GM12878 (cell line): ENCODE results near the gene CFAP57. TPM values are rescaled to one million over a fixed set of nuclear protein-coding genes. Genes with fewer than 3 reads are reported as not detected.

ENCODE experiments used
- ATAC-seq: fragments of 200-7000 bp; cut with Tn5 transposase; 3 replicates; pipeline ENCODE4 v1.9.1; 2020; ENCODE audit warnings: mild to moderate bottlenecking, moderate library complexity
- BruUV-seq: library from RNA; stranded (reverse); fragments of 400-500 nt; replicated peaks from 2 replicates; lab custom pipeline; 2021; lab: Mats Ljungman, UMichigan
- CTCF ChIA-PET: fragments of 300-600 bp; sonication (Branson Sonifier 250); formaldehyde crosslinking; extraction: SDS; loops from one replicate; lab custom pipeline; 2021; ENCODE audit warnings: inconsistent platforms; lab: Yijun Ruan, JAX
- POLR2A ChIA-PET: fragments of 350-600 bp; formaldehyde crosslinking; extraction: SDS; loops from one replicate; lab custom pipeline; 2021; ENCODE audit warnings: inconsistent platforms; lab: Charles Lee
- RAD21 ChIA-PET: fragments of 300-600 bp; sonication (Branson Sonifier 250); formaldehyde crosslinking; loops from one replicate; lab custom pipeline; 2023; ENCODE audit warnings: antibody characterized with exemption; ENCODE audit not compliant: unreplicated experiment; lab: Charles Lee
- SMC1A ChIA-PET: fragments of 300-600 bp; sonication (Branson Sonifier 250); formaldehyde crosslinking; loops from one replicate; lab custom pipeline; 2023; ENCODE audit not compliant: unreplicated experiment, uncharacterized antibody; lab: Charles Lee
- DNase-seq: peaks from one replicate; pipeline ENCODE4 v3.0.0-alpha.2; 2011; ENCODE audit warnings: low read depth, low spot score
- FAIRE-seq: peaks from 3 replicates; lab custom pipeline; 2011; peaks lifted over from hg19 to GRCh38; lab: Jason Lieb, UNC
- H2AFZ ChIP-seq: 2 replicates; pipeline ENCODE4 v1.6.0; 2011; ENCODE audit warnings: low read depth, low read length, control low read depth; ENCODE audit not compliant: control insufficient read depth
- H3K27ac ChIP-seq: 2 replicates; pipeline ENCODE4 v1.5.1; 2011; ENCODE audit warnings: control low read depth; ENCODE audit not compliant: control insufficient read depth, insufficient read depth
- H3K27me3 ChIP-seq, 2 experiments: replicated peaks in 1 of 2; 2 replicates each; pipeline versions ENCODE4 v1.6.0 to v1.6.1; 2011; ENCODE audit warnings: low read length in 1 of 2; ENCODE audit not compliant: control insufficient read depth in 2 of 2, insufficient read depth in 2 of 2
- H3K36me3 ChIP-seq, 2 experiments: 2 replicates each; pipeline ENCODE4 v1.5.1; 2011; ENCODE audit warnings: low read length in 1 of 2; ENCODE audit not compliant: control insufficient read depth in 2 of 2, insufficient read depth in 2 of 2
- H3K4me1 ChIP-seq: 2 replicates; pipeline ENCODE4 v1.6.1; 2011; ENCODE audit warnings: mild to moderate bottlenecking, low read length, moderate library complexity, mixed read lengths; ENCODE audit not compliant: control insufficient read depth, insufficient read depth
- H3K4me2 ChIP-seq: 2 replicates; pipeline ENCODE4 v1.6.0; 2011; ENCODE audit warnings: control low read depth; ENCODE audit not compliant: control insufficient read depth, insufficient read depth
- H3K4me3 ChIP-seq: fragments of 200-600 bp; sonication (generic); 2 replicates; pipeline ENCODE4 v1.5.1; 2016
- H3K79me2 ChIP-seq: 2 replicates; pipeline ENCODE4 v1.6.0; 2011; ENCODE audit warnings: low read length; ENCODE audit not compliant: control insufficient read depth, insufficient read depth
- H3K9ac ChIP-seq: 2 replicates; pipeline ENCODE4 v1.8.0; 2011; ENCODE audit warnings: low read length, control low read depth, mixed read lengths; ENCODE audit not compliant: control insufficient read depth, insufficient read depth
- H3K9me3 ChIP-seq: replicated peaks from 3 replicates; pipeline ENCODE4 v1.5.1; 2011; ENCODE audit warnings: mild to moderate bottlenecking, low read length; ENCODE audit not compliant: control insufficient read depth, insufficient read depth
- H4K20me1 ChIP-seq: 2 replicates; pipeline ENCODE4 v1.6.0; 2011; ENCODE audit not compliant: control insufficient read depth, insufficient read depth
- SPI1 ChIP-seq: IDR thresholded peaks from 2 replicates; pipeline ENCODE4 v1.6.1; 2011; ENCODE audit warnings: low read depth, mild to moderate bottlenecking, low read length, moderate library complexity, borderline replicate concordance; ENCODE audit not compliant: insufficient read depth
- WGBS: methylation state at CpG from one replicate; pipeline ENCODE4 v1.1.6; 2016; ENCODE audit warnings: low lambda C conversion rate; ENCODE audit not compliant: insufficient replicate concordance, insufficient coverage; ENCODE audit errors: missing lambda C conversion rate; 5-methylcytosine and 5-hydroxymethylcytosine counted together
- in situ Hi-C: fragments of 300-500 bp; cut with MboI; formaldehyde crosslinking; loops from 9 replicates; pipeline ENCODE4 v1.14.3; 2018; ENCODE audit warnings: mixed read lengths
- intact Hi-C: fragments of 100-400 bp; cut with micrococcal nuclease; formaldehyde crosslinking; loops from one replicate; pipeline ENCODE4 v1.14.2; 2022; ENCODE audit not compliant: unreplicated experiment
- polyA plus RNA-seq, 11 experiments: library from polyadenylated mRNA; depleted of rRNA in 4 of 11; unstranded in 6 of 11; stranded (reverse) in 5 of 11; fragments of >200 nt; fragmentation: Nextera tagmentation in 4 of 11; fragmentation: Illumina TruSeq in 1 of 11; extraction: Ambion mirVana in 4 of 11; extraction: Trizol in 1 of 11; gene quantifications; 1 replicate in 1 of 11; 2 replicates in 10 of 11; pipeline versions ENCODE4 v1.2.1 to v1.2.3, GENCODE V29; 2011 to 2016; ENCODE audit warnings: inconsistent platforms in 2 of 11, missing spikeins in 2 of 11, low read depth in 1 of 11
- total RNA-seq, 4 experiments: library from RNA; depleted of rRNA in 3 of 4; stranded (reverse); fragments of >200 nt in 3 of 4; fragmentation: Illumina TruSeq in 1 of 4; extraction: Trizol in 1 of 4; gene quantifications; 2 replicates each; pipeline versions ENCODE4 v1.2.1 to v1.2.3, GENCODE V29; 2013 to 2021
- TF ChIP-seq, protein P1 (sequence below): fragments of 450-650 bp; IDR thresholded peaks from 2 replicates; pipeline ENCODE4 v1.6.1; 2017; ENCODE audit warnings: low read depth, mild to moderate bottlenecking, moderate library complexity

Gene CFAP57
- total and polyA plus RNA-seq, 10 of the 15 experiments (the other 5 are each of a cell fraction or from before 2014, with no cell fraction given): 0.45 to 4.8 (median 1.3) TPM

DNA sequence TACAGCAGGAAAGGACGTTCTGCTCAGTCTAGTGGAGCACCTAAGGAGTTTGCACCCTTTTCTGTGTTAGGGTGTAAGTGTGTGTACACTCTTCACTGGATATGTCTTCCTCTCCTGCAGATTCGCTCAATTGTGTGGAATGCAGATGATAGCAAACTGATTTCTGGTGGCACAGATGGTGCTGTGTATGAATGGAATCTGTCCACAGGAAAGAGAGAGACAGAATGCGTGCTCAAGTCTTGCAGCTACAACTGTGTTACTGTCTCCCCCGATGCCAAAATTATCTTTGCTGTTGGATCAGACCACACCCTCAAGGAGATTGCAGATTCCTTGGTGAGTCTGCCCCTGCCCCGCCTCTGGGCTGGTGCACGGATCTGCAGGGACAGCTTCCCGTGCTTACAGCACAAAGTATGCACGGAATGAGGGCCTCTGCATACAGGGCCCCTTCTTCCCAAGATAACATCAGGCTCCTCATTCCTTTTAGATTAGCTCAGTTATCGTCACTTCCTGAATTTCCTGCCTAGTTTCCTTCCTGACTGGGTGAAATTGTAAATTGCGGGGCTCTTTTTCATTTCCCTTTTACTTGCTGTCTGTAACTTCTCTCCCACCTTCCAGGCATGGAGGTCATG is 34.6 kb downstream of the CFAP57 start:
- no TSS peak for BruUV-seq
- FAIRE-seq (no peak), DNase-seq (no peak), ATAC-seq (no peak)
- Histone ChIP-seq H3K4me1 (peaks cover 20% of the 10 kb centered on the region), H3K27me3 (no peaks in the 10 kb centered on the region), H3K9me3 (peaks cover 2% of the 10 kb centered on the region; the same call in 2 of the 3 replicates), H3K4me2 (peak overlapping the region; percentile 56; the same call in 1 of the 2 replicates), H4K20me1 (no peaks in the 10 kb centered on the region), H3K27ac (no peak overlapping the region), H2AFZ (peak overlapping the region; percentile 70), H3K79me2 (peaks cover 8% of the 10 kb centered on the region; the same call in 1 of the 2 replicates), H3K9ac (no peak overlapping the region), H3K36me3 (peaks cover 3 to 5% of the 10 kb centered on the region in 2 experiments; a peak in 3 of 4 replicates), H3K4me3 (no peak overlapping the region)
- in situ Hi-C loops (no loop called here), intact Hi-C loops (no loop called here)
- TF ChIP-seq, protein P1, sequence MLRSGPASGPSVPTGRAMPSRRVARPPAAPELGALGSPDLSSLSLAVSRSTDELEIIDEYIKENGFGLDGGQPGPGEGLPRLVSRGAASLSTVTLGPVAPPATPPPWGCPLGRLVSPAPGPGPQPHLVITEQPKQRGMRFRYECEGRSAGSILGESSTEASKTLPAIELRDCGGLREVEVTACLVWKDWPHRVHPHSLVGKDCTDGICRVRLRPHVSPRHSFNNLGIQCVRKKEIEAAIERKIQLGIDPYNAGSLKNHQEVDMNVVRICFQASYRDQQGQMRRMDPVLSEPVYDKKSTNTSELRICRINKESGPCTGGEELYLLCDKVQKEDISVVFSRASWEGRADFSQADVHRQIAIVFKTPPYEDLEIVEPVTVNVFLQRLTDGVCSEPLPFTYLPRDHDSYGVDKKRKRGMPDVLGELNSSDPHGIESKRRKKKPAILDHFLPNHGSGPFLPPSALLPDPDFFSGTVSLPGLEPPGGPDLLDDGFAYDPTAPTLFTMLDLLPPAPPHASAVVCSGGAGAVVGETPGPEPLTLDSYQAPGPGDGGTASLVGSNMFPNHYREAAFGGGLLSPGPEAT: no peak
- 0 out of 2 replicates have a peak, but pooled peaks have one; percentile 4 for TF ChIP-seq SPI1
- ChIA-PET POLR2A (no interaction called here), RAD21 (no interaction called here), CTCF (interaction anchor here (0.6 to 2.1 kb wide), 3 partner anchors 8 to 20 kb away, joined by 4 to 9 read pairs (median 5); no protein-coding TSS in a partner anchor), SMC1A (interaction anchor here (0.6 to 1.4 kb wide), 3 partner anchors 9 to 208 kb away, joined by 3 to 4 read pairs (median 3); no protein-coding TSS in a partner anchor)
- WGBS: 82% methylated on average over 10 of the region's 10 CpGs
